T follicular helper cell (primary cell): ENCODE measurements around the gene PTOV1.
"Not testable (repeated sequence)": the region's sequence is repeated elsewhere in the genome, so short reads cannot be mapped to it uniquely, and the experiment has no call there.

Experiments
- DNase-seq: peaks from one replicate; pipeline ENCODE4 v3.0.0-alpha.2; 2020; ENCODE audit warnings: low read depth

Gene PTOV1

DNA sequence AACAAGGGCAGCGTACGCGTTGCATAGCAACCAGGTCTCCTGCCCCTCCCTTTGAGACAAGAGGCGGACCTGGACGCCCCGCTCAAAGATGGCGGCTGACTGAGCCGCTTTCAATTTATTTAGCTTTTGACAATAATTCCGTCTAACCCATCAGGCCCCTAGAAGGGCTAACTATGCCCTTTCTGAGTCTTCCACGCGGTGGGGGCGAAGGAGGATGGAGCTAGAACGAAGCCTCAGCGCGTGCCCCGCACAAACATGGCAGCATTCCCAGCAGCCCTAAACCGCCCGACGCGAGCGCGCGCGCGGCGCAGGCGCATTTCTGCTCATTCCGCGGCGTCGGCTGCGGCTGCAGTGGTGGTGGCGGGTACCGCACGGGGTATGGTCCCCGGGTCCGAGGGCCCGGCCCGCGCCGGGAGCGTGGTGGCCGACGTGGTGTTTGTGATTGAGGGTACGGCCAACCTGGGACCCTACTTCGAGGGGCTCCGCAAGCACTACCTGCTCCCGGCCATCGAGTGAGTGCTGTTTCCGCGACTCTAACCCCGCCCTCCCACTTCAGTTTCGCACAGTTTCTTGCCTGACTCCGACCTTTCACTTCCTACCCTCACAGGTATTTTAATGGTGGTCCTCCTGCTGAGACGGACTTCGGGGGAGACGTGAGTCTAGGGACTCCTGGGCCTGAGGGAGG is 32.9 kb upstream of the PTOV1 start, which contains the start of gene MED25:
TSS of gene MED25 (plus strand) at position 326 of the 685 bp plus-strand sequence. CDS start at position 379, 53 bp downstream.
- DNase-seq, result peak; percentile 84

DNA sequence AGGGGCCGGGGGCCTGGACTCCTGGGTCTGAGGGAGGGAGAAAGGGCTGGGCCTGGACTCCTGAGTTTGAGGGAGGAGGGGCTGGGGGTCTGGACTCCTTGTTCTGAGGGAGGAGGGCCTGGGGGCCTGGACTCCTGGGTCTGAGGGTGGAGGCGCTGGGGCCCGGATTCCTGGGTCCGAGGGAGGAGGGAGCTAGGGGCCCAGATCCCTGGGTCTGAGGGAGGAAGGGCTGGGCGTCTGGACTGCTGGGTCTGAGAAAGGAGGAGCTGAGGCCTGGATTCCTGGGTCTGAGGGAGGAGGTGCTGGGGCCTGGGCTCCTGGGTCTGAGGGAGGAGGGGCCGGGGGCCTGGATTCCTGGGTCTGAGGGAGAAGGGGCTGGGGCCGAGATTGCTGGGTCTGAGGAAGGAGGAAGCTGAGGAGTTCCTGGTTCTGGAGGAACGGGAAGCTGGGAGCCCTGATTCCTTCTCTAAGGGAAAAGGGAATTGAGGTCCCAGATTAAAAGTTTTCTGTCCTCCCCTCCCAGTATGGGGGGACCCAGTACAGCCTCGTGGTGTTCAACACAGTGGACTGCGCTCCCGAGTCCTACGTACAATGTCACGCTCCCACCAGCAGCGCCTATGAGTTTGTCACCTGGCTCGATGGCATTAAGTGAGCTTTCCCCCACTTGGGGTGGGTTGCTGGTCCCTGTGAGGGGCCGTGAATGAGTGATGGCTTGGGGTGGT is 32.1 kb upstream of the PTOV1 start:
- no peak for DNase-seq

DNA sequence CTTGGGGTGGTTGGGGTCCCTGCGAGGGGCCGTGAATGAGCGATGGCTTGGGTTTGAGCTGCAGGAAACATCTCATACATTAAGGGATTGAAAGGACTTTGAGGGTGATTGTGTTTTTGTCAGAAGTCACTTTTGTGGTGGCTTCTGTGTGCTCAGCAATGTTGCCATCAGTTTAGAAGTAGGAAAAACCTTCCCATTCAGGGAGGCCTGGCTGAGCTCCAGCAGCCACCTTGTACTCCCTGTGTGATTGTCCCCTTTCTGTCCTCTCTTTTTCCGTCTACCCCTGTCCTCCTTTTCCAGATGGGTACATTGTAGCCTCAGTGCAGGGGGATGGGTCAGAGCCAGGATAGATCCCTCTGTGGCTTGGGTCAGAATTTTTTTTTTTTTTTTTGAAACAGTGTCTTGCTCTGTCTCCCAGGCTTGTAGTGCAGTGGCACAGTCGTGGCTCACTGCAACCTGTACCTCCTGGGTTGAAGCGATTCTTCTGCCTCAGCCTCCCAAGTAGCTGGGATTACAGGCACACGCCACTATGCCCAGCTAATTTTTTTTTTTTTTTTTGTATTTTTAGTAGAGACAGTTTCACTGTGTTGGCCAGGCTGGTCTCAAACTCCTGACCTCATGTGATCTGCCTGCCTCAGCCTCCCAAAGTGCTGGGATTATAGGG is 31.4 kb upstream of the PTOV1 start:
- DNase-seq, result not testable (repeated sequence)

DNA sequence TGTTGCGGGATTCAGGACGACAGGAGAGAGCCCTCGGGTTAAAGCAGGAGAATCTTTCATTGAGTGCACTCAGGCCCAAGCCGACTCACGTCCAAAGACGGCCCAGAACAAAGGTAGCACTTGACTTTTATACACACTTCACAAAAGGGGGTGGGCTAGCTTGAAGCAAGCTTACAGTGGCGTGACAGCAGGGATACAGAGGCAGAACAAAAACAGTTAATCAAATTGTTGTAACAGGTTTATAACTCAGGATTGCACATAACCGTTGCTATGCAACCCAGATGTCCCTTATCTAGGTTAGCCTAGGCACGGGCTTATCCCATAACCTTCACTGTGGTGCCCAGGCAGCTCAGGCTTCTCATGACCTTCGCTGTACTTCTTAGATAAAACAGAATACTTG is 30.8 kb upstream of the PTOV1 start:
- DNase-seq, result no peak

DNA sequence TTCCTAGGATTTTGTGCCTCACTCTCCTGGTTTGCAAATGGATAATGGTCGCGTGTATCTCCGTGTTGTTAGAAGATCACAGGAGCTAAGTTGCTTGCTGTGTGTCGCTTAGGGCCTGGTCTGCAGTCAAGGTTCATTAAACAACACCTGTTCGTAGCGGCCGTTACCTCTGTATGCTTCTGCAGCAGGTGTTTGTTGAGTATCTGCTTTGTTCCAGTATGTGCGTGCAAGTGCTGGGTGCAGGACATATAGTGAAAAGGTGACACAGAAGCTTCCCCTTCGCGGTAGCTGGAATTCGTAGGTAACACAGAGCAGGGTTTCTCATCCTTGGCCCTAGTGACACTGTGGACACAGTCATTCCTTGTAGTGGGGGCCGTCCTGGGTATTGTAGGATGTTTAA is 27.5 kb upstream of the PTOV1 start:
- DNase-seq, result no peak

DNA sequence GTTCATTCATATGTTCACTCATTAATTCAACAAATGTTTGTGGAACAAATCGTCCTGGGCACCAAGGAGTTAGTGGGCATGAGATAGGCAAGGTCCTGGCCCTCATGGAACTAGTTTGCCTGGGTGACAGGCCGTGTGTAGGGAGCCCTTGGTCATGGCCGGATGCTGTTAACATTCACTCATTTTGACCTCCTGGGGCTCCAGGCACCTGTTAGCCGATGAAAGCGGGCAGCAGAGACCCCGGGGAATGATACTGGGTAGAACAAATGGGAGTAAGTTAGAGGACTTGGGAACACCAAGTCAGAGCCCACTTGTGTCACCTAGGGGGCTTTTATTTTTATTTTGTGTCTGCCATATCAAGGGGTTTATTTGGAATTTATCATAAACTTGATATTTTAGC is 26.3 kb upstream of the PTOV1 start:
- no peak for DNase-seq

DNA sequence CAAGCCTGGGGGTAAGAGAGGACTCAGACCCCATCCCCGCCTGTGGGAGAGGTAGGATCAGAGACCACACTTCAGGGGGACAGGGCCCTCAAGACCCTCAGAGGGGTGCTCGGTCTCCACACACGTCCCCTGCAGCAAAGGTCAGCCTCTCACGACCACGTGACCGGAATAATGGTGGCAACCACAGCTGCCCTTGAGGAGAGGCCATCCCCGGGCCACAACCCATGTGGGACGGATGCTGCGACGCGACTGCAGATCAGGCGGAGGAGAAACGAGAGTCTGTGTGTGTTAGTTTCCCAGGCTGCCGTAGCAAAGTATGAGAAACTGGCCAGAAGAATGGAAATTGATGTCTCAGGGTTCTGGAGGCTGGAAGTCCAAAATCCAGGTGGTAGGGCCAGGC is 23.9 kb upstream of the PTOV1 start:
- DNase-seq, result no peak

DNA sequence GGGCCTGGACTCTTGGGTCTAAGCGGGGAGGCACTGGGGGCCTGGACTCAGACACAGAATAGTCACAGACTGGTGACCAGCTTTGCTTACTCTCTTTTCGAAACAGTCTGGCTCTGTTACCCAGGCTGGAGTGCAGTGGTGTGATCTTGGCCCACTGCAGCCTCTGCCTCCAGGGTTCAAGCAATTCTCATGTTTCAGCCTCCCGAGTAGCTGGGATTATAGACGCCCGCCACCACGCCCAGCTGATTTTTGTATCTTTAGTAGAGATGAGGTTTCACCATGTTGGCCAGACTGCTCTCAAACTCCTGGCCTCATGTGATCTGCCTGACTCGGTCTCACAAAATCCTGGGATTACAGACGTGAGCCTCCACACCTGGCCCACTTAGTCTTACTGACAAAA is 21.8 kb upstream of the PTOV1 start:
- no peak for DNase-seq

DNA sequence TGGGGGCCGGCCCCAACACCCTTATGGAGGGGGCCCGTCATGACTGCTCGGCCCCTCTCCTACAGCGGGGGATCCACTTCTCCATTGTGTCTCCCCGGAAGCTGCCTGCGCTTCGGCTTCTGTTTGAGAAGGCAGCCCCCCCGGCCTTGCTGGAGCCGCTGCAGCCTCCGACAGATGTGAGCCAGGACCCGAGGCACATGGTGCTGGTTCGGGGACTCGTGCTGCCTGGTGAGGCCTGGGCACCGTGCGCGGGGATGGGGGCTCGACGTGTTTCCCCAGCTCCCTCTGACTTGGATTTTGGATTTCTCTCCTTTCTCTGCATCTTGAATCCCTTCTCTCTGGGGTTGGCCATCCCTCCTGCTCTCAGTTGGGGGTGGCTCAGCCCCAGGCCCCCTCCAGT is 21.2 kb upstream of the PTOV1 start:
- DNase-seq, result no peak

DNA sequence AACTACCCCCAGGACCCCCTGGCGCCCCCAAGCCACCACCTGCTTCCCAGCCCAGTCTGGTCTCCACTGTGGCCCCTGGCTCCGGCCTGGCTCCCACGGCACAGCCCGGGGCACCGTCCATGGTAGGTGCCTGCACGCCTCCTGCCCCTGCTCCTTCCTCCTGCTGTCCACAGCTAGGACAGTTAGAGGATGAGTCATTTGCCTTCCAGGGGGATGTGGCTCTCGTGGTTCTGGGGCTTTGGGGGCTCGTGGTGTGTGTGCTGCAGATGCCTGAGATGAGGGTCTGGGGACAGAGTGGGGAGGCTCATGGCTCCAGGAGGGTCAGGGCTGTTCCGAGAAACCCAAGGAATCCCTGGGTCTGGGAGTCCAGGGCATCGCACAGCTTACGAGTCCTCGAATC is 20.2 kb upstream of the PTOV1 start:
- DNase-seq, result no peak

DNA sequence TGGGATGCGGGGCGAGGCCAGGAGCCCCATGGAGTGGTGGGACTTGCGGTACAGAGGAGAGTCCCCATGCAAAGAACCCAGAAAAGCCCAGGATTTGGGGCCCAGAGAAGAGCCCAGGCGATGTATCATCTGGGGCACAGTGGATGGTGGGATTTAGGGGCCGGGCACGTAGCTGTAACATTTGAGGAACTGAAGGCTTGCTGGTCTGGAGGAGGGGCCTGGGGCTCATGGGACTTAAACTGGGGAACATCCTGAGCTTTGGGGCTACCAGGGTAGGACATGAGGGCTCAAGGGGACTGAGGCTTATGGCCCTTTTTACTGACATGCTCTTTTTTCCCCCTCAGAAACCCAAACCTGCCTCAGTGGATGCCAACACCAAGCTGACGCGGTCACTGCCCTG is 19.4 kb upstream of the PTOV1 start:
- no peak for DNase-seq

DNA sequence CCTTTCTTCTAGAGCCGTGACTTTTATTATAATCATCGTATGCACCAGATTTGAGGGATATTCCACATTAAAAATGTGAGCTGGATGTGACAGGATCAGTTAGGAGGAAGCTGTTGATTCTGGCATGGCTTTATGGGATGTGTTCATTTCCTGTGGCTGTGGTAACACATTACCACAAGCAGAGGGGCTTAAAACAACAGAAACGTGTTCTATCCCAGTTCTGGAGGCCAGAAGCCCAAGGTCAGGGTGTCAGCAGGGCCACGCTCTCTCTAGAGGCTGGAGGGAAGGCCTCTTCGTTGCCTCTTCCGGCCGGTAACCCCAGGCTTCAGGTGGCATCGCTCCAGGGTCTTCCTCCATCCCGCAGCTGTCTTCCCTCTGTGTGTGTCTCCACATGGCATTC is 18.4 kb upstream of the PTOV1 start:
- no peak for DNase-seq

DNA sequence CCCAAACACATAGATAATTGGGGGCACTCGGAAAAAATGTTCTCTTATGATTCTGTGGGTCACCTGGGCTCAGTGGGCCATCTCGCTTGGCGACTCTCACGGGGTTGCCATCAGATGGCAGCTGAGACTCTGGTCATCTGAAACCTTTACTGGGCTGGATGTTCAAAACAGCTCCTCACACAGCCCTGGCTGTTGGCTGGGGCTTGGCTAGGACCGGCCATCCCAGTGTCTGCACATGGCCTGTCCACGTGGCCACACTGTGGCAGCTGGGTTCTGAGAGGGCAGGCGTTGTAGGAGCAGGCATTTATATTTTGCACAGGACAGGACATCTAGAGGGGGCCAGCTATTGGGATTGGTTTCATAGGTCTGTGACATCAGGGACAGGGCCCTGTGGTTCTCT is 17.4 kb upstream of the PTOV1 start:
- DNase-seq, result no peak

DNA sequence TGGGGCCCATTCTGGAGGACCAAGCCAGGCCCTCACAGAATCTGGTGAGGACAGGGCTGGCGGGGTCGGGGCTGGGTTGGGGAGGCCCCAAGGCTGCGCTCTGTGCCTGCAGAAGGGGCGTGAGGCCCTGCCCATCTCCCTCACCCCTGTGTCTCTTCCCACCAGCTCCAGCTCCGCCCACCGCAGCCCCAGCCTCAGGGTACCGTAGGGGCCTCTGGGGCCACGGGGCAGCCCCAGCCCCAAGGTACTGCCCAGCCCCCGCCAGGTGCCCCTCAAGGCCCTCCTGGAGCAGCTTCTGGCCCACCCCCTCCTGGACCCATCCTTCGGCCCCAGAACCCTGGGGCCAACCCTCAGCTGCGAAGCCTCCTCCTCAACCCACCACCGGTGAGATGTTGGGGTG is 15.4 kb upstream of the PTOV1 start:
- no peak for DNase-seq

DNA sequence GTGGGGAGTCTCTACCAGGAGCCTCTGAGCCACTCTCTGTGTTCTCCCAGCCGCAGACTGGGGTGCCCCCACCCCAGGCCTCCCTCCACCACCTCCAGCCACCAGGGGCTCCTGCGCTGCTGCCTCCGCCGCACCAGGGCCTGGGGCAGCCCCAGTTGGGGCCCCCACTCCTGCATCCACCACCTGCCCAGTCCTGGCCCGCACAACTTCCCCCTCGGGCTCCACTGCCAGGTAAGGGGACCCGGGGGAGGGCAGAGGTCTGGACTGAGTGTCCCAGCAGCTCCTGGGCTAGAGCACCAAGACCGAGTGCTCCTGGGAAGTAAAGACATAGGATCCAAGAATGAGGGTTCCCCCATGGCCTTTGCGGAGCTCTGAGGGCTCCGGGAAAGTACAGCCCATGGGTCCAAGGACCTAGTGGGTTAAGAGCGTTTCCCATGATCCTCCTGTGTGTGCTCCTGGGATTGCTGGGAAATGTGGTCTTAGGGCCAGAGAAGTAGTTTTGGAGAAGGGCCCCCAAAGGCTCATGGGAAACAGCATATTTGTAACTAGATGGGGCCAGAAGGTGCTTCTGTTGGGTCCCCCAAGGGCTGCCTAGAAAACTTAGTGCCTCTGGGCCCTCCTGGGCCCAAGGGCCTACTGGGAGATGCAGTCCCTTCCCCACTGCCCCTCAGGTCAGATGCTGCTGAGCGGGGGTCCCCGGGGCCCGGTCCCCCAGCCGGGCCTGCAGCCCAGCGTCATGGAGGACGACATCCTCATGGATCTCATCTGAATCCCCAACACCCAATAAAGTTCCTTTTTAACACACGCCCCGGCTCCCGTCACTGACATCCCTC is 14.6 kb upstream of the PTOV1 start:
- DNase-seq, result no peak

DNA sequence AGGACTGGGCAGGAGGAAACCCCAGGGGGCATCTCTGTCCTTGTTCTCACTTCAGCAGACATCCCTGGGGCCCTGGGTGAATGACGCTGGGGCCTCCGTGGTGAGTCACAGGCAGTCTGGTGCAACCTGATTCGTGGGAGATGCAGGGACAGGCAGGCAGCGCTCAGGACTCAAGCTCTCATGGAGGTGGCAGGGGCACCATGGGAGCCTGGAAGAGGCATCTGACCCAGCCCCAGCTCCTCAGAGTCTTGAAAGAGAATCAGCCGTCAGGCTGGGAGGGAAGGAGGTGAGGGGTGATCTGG is 14.0 kb upstream of the PTOV1 start:
- no peak for DNase-seq

DNA sequence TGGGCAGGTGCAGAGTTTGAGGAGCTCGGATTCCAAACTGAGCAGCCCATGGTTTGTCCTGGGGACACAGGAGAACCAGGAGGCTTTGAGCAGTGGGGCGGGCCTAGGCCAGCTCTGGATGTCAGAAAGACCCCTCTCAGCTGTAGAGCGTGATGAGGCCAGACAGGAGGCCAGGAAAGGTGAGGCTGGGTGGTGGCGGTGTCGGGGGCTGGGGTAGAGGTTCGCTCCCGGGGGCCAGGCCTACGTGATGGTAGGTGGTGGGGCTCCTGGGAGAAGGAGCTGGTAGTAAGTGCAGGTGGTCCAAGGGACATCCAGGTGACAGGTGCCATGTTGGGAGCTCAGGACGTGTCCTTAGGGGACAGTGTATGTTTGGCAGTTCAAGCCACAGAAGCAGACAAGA is 13.5 kb upstream of the PTOV1 start:
- DNase-seq, result no peak

DNA sequence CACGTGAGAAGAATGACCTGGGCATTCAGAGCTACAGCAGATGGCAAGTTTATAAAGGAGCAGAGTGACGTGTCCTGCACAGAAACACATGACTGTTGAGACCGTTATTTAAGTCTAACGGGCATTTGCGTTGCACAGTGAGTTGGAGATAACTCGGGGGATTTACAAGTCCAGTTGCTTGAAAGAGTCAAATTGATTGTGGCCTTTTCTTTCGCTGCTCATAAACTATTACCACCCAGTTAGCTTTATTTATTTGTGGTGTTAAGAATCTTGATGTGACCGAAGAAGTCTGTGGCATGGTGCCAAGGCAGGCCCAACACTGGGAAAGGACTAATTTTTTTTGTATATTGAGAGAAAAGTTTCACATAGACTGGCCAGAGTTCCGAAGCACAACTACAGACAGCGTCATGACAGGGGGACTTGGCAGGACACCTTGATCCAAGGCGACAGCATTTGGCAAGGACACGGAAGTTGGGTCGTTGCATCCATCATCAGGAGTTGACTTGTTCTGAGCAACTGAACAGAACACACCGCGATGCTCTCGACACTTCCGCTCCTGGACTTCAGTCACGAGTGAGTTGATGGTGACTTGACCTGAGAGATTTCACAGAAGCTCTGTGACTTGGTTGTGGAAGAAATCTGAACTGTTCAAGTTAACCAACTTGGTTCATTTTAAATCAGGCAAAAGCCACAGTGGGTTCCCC is 11.9 kb upstream of the PTOV1 start:
- DNase-seq, result no peak

DNA sequence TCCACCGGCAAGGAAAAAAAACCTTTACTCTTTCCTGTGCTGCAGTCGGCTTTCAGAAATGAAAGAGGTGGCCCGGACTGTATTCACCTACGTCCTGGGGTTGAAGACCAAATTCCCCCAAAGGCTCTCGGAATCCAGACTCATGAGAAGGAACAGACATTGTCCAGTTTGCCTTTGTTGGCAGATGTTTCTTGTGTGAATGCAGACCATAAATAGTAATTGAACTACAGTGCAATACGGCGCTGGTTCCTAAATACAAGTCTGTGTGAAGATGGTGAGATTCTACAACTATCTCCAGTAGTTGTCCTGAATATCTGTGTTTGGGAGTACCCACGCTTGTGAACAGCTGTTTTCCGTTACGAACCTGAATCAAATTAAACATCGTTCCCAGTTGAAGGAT is 11.2 kb upstream of the PTOV1 start:
- DNase-seq, result no peak

DNA sequence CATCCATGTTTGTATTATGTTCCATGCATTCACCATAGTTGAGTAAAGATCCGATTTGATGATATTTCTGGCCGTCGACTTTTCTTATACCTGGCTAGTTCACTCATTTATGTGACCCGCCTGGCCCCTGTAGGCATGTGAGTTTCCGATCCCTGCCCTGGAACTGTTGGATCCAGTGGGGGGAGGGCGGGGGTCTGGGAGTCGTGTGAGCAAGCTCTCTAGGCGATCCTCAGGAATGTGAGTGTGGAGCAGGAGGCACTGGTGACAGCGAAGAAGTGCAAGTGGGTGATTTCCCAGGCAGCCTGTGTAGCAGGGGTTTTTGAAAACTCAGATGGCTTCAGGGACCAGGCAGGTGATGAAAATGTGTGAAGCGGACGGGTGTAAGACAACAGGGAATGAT is 10.6 kb upstream of the PTOV1 start:
- DNase-seq, result no peak

DNA sequence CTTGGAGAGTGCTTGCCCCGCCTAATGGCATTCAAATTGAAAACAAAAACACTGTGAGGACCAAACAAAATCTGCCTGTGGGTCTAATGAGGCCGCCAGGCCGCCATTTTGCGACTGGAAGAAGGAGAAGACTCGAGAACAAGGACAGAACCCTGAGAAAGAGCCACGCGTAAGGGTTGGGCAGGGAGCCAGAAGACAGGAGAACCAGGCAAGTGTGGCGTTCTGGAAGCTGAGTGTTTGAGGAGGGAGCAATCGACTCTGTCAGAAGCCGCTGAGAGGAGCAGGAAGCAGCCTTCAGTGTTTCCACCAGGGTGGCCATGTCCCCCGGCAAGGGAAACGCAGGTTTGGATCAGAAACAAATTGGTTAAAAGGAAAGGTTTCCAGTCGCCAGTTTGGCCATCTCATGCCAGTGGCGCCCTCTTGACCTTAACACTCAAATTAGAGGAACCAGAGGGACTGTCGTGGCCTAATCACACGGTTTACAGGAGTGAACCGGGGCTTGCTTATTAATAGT is 10.2 kb upstream of the PTOV1 start:
- no peak for DNase-seq

DNA sequence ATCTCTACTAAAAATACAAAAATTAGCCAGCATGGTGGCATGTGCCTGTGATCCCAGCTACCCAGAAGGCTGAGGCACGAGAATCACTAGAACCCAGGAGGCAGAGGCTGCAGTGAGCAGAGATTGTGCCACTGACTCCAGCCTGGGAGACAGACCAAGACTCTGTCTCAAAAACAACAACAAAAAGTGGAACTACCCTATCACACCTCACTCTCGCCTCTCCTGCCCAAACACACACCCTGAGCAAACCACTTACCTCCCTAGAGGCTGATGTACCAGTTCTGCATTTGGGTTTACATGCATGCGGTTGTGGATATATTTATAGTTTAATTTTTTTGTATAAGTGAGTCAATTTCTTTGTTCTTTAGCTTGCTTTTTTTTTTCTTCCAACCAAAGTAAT is 7.7 kb upstream of the PTOV1 start:
- DNase-seq, result no peak
